ENCODE data around the gene BEND6. TPM values are rescaled to one million over a fixed set of nuclear protein-coding genes. Genes with fewer than 3 reads are reported as not detected.

BEND6 gene
- total and polyA plus RNA-seq, 2 of the 13 experiments (the other 11 are each of a cell fraction or from before 2014, with no cell fraction given) = 0.20 to 0.21 TPM

DNA sequence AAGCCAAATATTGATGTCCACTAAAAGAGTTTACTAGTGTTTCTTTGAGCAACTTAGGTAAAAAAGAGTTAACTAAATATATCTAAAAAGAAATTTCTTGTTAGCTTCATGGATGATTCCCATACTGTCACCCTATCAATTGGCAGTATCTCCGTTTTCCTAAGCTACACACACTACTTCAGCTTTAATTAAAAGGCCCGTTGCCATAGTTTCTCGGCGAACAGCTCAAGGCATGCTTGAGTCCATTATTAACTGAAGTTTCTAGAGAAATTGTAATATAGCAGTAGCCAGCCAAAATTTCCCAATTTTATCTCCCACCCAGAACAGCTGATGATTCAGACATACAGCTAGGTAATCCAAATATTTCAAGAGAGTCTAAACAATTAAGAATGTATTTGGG, 20.0 kb upstream of the BEND6 start:
- 0 out of 2 replicates have a peak, but pooled peaks cover 4% of the 10 kb centered on the region for H3K4me1 ChIP-seq (ENCODE audit: insufficient read depth, low read length)
- no peak overlapping the region for H3K27ac ChIP-seq (ENCODE audit: extremely low read length, insufficient read depth, low read length)
- TF ChIP-seq MAFG (CRISPR knock-in tag; IDR thresholded peaks at IDR 0.05) (no peak), ZBTB7A (CRISPR knock-in tag; IDR thresholded peaks at IDR 0.05) (no peak), RNF2 (conservative IDR thresholded peaks at IDR 0.05; ENCODE audit: low read depth) (no peak), HNRNPUL1 (IDR thresholded peaks at IDR 0.05; ENCODE audit: low read depth, low read length) (no peak), IKZF1 (IDR thresholded peaks at IDR 0.05) (no peak), MIXL1 (CRISPR knock-in tag; IDR thresholded peaks at IDR 0.05) (no peak), RXRB (CRISPR knock-in tag; IDR thresholded peaks at IDR 0.05; ENCODE audit: borderline replicate concordance) (no peak), HIVEP1 (CRISPR knock-in tag; IDR thresholded peaks at IDR 0.05) (no peak), ZNF407 (CRISPR knock-in tag; IDR thresholded peaks at IDR 0.05; ENCODE audit: not compliant biosample characterization) (no peak), ZNF232 (CRISPR knock-in tag; IDR thresholded peaks at IDR 0.05; ENCODE audit: borderline replicate concordance) (no peak)
- TF ChIP-seq, protein P1, sequence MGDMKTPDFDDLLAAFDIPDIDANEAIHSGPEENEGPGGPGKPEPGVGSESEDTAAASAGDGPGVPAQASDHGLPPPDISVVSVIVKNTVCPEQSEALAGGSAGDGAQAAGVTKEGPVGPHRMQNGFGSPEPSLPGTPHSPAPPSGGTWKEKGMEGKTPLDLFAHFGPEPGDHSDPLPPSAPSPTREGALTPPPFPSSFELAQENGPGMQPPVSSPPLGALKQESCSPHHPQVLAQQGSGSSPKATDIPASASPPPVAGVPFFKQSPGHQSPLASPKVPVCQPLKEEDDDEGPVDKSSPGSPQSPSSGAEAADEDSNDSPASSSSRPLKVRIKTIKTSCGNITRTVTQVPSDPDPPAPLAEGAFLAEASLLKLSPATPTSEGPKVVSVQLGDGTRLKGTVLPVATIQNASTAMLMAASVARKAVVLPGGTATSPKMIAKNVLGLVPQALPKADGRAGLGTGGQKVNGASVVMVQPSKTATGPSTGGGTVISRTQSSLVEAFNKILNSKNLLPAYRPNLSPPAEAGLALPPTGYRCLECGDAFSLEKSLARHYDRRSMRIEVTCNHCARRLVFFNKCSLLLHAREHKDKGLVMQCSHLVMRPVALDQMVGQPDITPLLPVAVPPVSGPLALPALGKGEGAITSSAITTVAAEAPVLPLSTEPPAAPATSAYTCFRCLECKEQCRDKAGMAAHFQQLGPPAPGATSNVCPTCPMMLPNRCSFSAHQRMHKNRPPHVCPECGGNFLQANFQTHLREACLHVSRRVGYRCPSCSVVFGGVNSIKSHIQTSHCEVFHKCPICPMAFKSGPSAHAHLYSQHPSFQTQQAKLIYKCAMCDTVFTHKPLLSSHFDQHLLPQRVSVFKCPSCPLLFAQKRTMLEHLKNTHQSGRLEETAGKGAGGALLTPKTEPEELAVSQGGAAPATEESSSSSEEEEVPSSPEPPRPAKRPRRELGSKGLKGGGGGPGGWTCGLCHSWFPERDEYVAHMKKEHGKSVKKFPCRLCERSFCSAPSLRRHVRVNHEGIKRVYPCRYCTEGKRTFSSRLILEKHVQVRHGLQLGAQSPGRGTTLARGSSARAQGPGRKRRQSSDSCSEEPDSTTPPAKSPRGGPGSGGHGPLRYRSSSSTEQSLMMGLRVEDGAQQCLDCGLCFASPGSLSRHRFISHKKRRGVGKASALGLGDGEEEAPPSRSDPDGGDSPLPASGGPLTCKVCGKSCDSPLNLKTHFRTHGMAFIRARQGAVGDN (CRISPR knock-in tag; IDR thresholded peaks at IDR 0.05) = no peak
- TF ChIP-seq, protein P2, sequence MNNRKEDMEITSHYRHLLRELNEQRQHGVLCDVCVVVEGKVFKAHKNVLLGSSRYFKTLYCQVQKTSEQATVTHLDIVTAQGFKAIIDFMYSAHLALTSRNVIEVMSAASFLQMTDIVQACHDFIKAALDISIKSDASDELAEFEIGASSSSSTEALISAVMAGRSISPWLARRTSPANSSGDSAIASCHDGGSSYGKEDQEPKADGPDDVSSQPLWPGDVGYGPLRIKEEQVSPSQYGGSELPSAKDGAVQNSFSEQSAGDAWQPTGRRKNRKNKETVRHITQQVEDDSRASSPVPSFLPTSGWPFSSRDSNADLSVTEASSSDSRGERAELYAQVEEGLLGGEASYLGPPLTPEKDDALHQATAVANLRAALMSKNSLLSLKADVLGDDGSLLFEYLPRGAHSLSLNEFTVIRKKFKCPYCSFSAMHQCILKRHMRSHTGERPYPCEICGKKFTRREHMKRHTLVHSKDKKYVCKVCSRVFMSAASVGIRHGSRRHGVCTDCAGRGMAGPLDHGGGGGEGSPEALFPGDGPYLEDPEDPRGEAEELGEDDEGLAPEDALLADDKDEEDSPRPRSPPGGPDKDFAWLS (CRISPR knock-in tag; IDR thresholded peaks at IDR 0.05; ENCODE audit: borderline replicate concordance) = no peak
- DNase-seq (ENCODE audit: low spot score) (no peak), FAIRE-seq (no peak), ATAC-seq (no peak)
- no peak overlapping the region for H3K9ac ChIP-seq (ENCODE audit: insufficient read depth, low read depth, low read length)
- 20% methylated on average over 4 of the region's 4 CpGs for WGBS (ENCODE audit: low lambda C conversion rate)
- no peaks in the 10 kb centered on the region for H3K27me3 ChIP-seq (ENCODE audit: control insufficient read depth in 1 of 2, insufficient read depth in 2 of 2, low read length in 2 of 2)
- intact Hi-C loops (cut with micrococcal nuclease; ENCODE audit: unreplicated experiment) (no loop called here), in situ Hi-C loops (cut with HindIII; ENCODE audit: extremely low pct_ligation_motif_present, low pct_unique_long_range_greater_than_20kb) (no loop called here)
- H3K4me3 ChIP-seq (replicated peaks in 1 of 3; ENCODE audit: insufficient read depth in 1 of 3, low read depth in 2 of 3, low read length in 3 of 3) = no peak overlapping the region
- ChIA-PET CTCF (ENCODE audit: low intra/inter-chr PET ratio, low total read pairs) (no interaction called here), POLR2A (no interaction called here)
- no peaks in the 10 kb centered on the region for H3K9me3 ChIP-seq (ENCODE audit: low read length)
- no TSS peak for BruUV-seq (replicated peaks)
- H2AFZ ChIP-seq (ENCODE audit: low read length) = no peak overlapping the region
- H3K4me2 ChIP-seq (ENCODE audit: low read depth, low read length) = no peak overlapping the region
- H4K20me1 ChIP-seq (ENCODE audit: insufficient read depth, low read length) = no peaks in the 10 kb centered on the region
- H3K79me2 ChIP-seq (ENCODE audit: insufficient read depth, low read length) = no peaks in the 10 kb centered on the region
- no peaks in the 10 kb centered on the region for H3K36me3 ChIP-seq (replicated peaks in 1 of 2; ENCODE audit: control insufficient read depth in 1 of 2, insufficient read depth in 2 of 2, low read length in 2 of 2)
